ENCODE data around the gene TRPC4AP. TPM values are rescaled to one million over a fixed set of nuclear protein-coding genes. Genes with fewer than 3 reads are reported as not detected.
A peak's percentile ranks its signal among the peaks of the same experiment; 100 is the strongest.
"Not testable (repeated sequence)": the region's sequence is repeated elsewhere in the genome, so short reads cannot be mapped to it uniquely, and the experiment has no call there.

The TRPC4AP gene
- polyA plus RNA-seq, 4 donors, result 32.4 to 52.7 (median 42.2) TPM

DNA sequence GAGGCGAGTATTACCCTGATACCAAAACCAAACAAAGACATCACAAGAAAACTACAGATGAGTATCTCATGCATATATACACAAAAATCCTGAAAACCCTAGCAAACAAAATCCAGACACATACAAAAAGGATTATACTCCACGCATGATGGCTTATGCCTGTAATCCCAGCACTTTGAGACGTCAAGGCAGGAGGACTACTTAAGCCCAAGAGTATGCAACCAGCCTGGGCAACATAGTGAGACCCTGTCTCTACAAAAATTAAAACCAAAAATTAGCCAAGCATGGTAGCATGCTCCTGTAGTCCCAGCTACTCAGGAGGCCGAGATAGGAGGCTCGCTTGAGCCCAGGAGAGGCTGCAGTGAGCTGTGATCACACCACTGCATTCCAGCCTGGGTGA is 32.4 kb downstream of the TRPC4AP start:
- peaks cover 0 to 2% (median 0%) of the 10 kb centered on the region in 3 donors for H3K4me1 ChIP-seq (ENCODE audit: control insufficient read depth in 3 of 3, insufficient read depth in 2 of 3, low read depth in 1 of 3, low read length in 2 of 3)
- FAIRE-seq (no peak), DNase-seq (no peak)
- H3K4me3 ChIP-seq (ENCODE audit: low read depth in 1 of 3, low read length in 3 of 3), result no peak overlapping the region
- WGBS, 3 donors, result 96 to 99% (median 98%) methylated on average over 5 of the region's 5 CpGs
- no peaks in the 10 kb centered on the region for H3K27me3 ChIP-seq (ENCODE audit: control insufficient read depth in 3 of 3, insufficient read depth in 3 of 3, low read length in 3 of 3)
- H3K9me3 ChIP-seq (ENCODE audit: control insufficient read depth in 2 of 2, insufficient read depth in 1 of 2, low read depth in 1 of 2, low read length in 1 of 2), result no peaks in the 10 kb centered on the region
- peaks cover 0 to 14% (median 12%) of the 10 kb centered on the region in 3 donors for H3K36me3 ChIP-seq (ENCODE audit: control insufficient read depth in 3 of 3, insufficient read depth in 2 of 3, low read depth in 1 of 3, low read length in 3 of 3)
- H3K27ac ChIP-seq (ENCODE audit: low read depth in 1 of 3, low read length in 2 of 3), result no peak overlapping the region

DNA sequence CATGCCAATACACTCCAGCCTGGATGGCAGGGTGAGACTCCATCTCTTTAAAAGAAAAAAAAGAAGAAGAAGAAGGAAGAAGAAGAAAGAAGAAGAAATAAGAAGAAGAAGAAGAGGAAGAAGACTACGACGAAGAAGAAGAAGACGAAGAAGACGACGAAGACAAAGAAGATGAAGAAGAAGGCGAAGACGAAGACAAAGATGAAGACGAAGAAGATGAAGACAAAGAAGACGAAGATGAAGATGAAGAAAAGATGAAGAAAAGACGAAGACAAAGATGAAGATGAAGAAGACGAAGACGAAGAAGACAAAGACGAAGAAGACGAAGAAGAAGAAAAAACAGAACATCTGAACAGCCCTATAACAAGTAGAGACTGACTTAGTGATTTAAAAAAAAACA is 33.0 kb downstream of the TRPC4AP start:
- Histone ChIP-seq H3K9me3 (ENCODE audit: control insufficient read depth in 2 of 2, insufficient read depth in 1 of 2, low read depth in 1 of 2, low read length in 1 of 2) (no peaks in the 10 kb centered on the region), H3K27ac (ENCODE audit: low read depth in 1 of 3, low read length in 2 of 3) (no peak overlapping the region), H3K4me3 (ENCODE audit: low read depth in 1 of 3, low read length in 3 of 3) (no peak overlapping the region), H3K27me3 (ENCODE audit: control insufficient read depth in 3 of 3, insufficient read depth in 3 of 3, low read length in 3 of 3) (no peaks in the 10 kb centered on the region), H3K36me3 (ENCODE audit: control insufficient read depth in 3 of 3, insufficient read depth in 2 of 3, low read depth in 1 of 3, low read length in 3 of 3) (peaks cover 0 to 15% (median 14%) of the 10 kb centered on the region in 3 donors), H3K4me1 (ENCODE audit: control insufficient read depth in 3 of 3, insufficient read depth in 2 of 3, low read depth in 1 of 3, low read length in 2 of 3) (no peaks in the 10 kb centered on the region)
- DNase-seq (no peak), FAIRE-seq (no peak)
- 91 to 95% (median 94%) methylated on average over 14 of the region's 14 CpGs for WGBS, 3 donors

DNA sequence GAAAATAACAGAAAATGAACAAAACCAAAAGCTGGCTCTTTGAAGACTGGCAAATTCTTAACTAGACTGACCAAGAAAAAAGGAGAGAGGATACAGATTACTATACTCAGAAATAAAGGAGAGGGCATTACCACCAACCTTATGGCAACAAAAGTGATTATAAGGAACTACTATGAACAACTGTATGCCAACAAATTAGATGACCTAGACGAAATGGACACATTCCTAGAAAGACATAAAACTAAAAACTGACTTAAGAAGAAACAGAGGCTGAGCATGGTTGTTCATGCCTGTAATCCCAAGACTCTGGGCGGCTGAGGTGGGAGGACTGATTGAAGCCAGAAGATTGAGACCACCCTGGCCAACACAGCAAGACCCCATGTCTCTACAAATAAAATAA is 33.5 kb downstream of the TRPC4AP start:
- no peak for DNase-seq
- Histone ChIP-seq H3K27me3 (ENCODE audit: control insufficient read depth in 3 of 3, insufficient read depth in 3 of 3, low read length in 3 of 3) (no peaks in the 10 kb centered on the region), H3K27ac (ENCODE audit: low read depth in 1 of 3, low read length in 2 of 3) (no peak overlapping the region), H3K4me3 (ENCODE audit: low read depth in 1 of 3, low read length in 3 of 3) (no peak overlapping the region), H3K36me3 (ENCODE audit: control insufficient read depth in 3 of 3, insufficient read depth in 2 of 3, low read depth in 1 of 3, low read length in 3 of 3) (peaks cover 0 to 15% (median 14%) of the 10 kb centered on the region in 3 donors), H3K4me1 (ENCODE audit: control insufficient read depth in 3 of 3, insufficient read depth in 2 of 3, low read depth in 1 of 3, low read length in 2 of 3) (no peaks in the 10 kb centered on the region), H3K9me3 (ENCODE audit: control insufficient read depth in 2 of 2, insufficient read depth in 1 of 2, low read depth in 1 of 2, low read length in 1 of 2) (no peaks in the 10 kb centered on the region)
- FAIRE-seq, result no peak
- 91 to 98% (median 97%) methylated on average over 2 of the region's 2 CpGs for WGBS, 3 donors

DNA sequence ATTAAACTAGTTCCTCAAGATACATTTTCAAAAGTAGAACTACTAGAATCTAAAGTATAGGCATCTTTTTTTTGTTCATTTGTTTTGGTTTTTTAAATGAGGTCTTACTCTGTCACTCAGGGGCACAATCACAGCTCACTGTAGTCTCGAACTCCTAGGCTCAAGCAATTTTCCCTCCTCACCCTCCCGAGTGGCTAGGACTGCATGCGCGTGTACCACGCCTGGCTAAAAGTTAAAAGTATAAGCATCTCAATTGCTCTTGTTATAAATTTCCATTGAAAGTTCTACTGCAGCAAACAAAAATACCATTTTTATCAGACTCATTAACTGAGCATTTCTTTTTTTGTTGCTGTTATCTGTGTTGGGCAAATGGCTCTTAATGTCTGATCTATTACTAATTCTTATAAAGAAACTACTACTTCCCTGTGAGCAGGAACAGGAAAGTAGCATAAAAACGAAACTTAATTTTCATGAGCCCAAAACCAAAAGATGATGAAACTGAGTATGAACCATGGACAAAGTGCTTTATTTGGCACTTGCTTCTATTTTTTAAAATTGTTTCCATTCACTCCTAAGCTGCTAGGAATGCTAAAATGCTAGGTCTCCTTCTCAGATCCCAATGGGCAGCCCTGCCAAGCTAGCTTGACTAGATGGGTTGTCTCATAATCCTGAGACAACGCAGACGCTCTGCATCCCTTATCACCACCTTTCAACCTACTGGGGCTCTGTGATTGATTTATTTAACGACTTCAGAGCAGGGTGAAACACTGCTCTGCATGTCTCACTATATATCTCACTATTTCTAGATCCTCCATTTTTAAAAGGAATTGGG is 36.9 kb downstream of the TRPC4AP start:
- no peak overlapping the region for H3K4me3 ChIP-seq (ENCODE audit: low read depth in 1 of 3, low read length in 3 of 3)
- no peaks in the 10 kb centered on the region for H3K4me1 ChIP-seq (ENCODE audit: control insufficient read depth in 3 of 3, insufficient read depth in 2 of 3, low read depth in 1 of 3, low read length in 2 of 3)
- WGBS, 3 donors, result 63 to 73% (median 64%) methylated on average over 9 of the region's 9 CpGs
- H3K27me3 ChIP-seq (ENCODE audit: control insufficient read depth in 3 of 3, insufficient read depth in 3 of 3, low read length in 3 of 3), result no peaks in the 10 kb centered on the region
- no peak for DNase-seq
- no peaks in the 10 kb centered on the region for H3K9me3 ChIP-seq (ENCODE audit: control insufficient read depth in 2 of 2, insufficient read depth in 1 of 2, low read depth in 1 of 2, low read length in 1 of 2)
- H3K36me3 ChIP-seq (ENCODE audit: control insufficient read depth in 3 of 3, insufficient read depth in 2 of 3, low read depth in 1 of 3, low read length in 3 of 3), result peaks cover 0 to 15% (median 12%) of the 10 kb centered on the region in 3 donors
- peak overlapping the region in 1 of 3 donors; percentile 55 for H3K27ac ChIP-seq (ENCODE audit: low read depth in 1 of 3, low read length in 2 of 3)
- FAIRE-seq, result no peak

DNA sequence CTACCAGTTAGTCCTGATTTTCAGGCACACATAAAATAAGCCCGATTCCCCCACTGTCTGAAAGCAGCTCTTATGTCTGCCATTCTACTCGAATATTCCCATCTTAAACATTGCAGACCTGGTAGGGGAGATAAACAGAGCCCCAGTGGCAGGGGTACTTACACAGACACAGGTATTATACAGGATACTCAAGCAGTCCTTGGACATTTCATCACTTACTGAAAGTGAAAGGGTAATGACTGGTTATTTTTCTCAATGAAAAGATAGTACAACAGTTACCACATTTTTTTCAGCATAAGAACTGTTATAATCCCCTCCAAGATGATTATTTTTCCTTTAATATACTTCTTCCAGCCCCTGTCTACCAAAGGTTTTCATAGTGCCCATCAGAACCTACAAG is 37.8 kb downstream of the TRPC4AP start:
- peaks cover 0 to 16% (median 16%) of the 10 kb centered on the region in 3 donors for H3K36me3 ChIP-seq (ENCODE audit: control insufficient read depth in 3 of 3, insufficient read depth in 2 of 3, low read depth in 1 of 3, low read length in 3 of 3)
- FAIRE-seq, result no peak
- DNase-seq, result no peak
- WGBS, 3 donors, result 88 to 94% (median 89%) methylated on average over 2 of the region's 2 CpGs
- H3K27ac ChIP-seq (ENCODE audit: low read depth in 1 of 3, low read length in 2 of 3), result no peak overlapping the region
- H3K4me3 ChIP-seq (ENCODE audit: low read depth in 1 of 3, low read length in 3 of 3), result no peak overlapping the region
- H3K27me3 ChIP-seq (ENCODE audit: control insufficient read depth in 3 of 3, insufficient read depth in 3 of 3, low read length in 3 of 3), result no peaks in the 10 kb centered on the region
- no peaks in the 10 kb centered on the region for H3K9me3 ChIP-seq (ENCODE audit: control insufficient read depth in 2 of 2, insufficient read depth in 1 of 2, low read depth in 1 of 2, low read length in 1 of 2)
- no peaks in the 10 kb centered on the region for H3K4me1 ChIP-seq (ENCODE audit: control insufficient read depth in 3 of 3, insufficient read depth in 2 of 3, low read depth in 1 of 3, low read length in 2 of 3)

DNA sequence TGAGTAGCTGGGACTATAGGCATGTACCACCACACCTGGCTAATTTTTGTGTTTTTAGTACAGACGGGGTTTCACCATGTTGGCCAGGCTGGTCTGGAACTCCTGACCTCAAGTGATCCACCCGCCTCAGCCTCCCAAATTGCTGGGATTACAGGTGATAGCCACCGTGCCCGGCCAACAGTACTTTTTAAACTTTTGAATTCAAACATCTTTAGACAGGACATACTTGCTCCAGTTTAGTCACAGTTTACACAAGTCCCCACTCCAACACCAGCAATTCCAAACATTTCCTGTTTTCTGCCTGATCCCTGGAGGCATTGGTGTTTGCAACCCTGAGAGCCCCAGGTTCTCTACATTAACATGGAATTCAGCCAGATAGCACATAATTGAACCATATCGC is 40.0 kb downstream of the TRPC4AP start:
- not testable (repeated sequence) for H3K4me3 ChIP-seq (ENCODE audit: low read depth in 1 of 3, low read length in 3 of 3); H3K4me1 ChIP-seq (ENCODE audit: control insufficient read depth in 3 of 3, insufficient read depth in 2 of 3, low read depth in 1 of 3, low read length in 2 of 3); FAIRE-seq; DNase-seq; H3K27ac ChIP-seq (ENCODE audit: low read depth in 1 of 3, low read length in 2 of 3); H3K27me3 ChIP-seq (ENCODE audit: control insufficient read depth in 3 of 3, insufficient read depth in 3 of 3, low read length in 3 of 3); H3K9me3 ChIP-seq (ENCODE audit: control insufficient read depth in 2 of 2, insufficient read depth in 1 of 2, low read depth in 1 of 2, low read length in 1 of 2)
- WGBS, 3 donors, result 82 to 97% (median 89%) methylated on average over 5 of the region's 5 CpGs
- H3K36me3 ChIP-seq (ENCODE audit: control insufficient read depth in 3 of 3, insufficient read depth in 2 of 3, low read depth in 1 of 3, low read length in 3 of 3), result peaks cover 2 to 22% (median 19%) of the 10 kb centered on the region in 3 donors

DNA sequence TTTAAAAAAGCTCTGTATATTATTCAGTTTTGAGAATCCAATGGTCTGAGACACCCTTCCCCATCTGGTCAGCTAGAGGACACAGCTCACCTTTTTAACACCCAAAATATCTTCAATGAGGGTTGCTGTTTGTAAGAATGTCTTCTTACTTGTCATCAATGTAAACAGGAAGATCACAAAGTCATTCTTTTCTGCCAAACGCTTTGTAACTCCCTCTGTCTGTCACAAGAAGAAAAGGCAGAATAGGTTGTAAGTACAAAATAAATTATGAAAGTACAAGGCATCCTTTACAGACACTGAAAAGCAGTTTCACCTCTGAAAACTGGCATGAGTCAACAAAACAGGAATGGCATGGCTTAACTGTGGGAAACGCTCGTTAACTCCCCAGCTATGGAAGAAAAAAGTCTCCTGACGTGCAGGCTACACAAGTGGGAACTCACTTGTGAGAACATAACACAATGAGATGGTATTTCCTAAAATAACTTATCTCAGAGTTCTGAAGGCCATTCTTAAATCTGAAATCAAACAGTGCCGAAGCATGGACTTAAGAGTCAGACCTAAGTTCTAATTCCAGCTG is 42.7 kb downstream of the TRPC4AP start:
- no peak for FAIRE-seq
- Histone ChIP-seq H3K27ac (ENCODE audit: low read depth in 1 of 3, low read length in 2 of 3) (no peak overlapping the region), H3K4me1 (ENCODE audit: control insufficient read depth in 3 of 3, insufficient read depth in 2 of 3, low read depth in 1 of 3, low read length in 2 of 3) (no peaks in the 10 kb centered on the region), H3K27me3 (ENCODE audit: control insufficient read depth in 3 of 3, insufficient read depth in 3 of 3, low read length in 3 of 3) (no peaks in the 10 kb centered on the region), H3K4me3 (ENCODE audit: low read depth in 1 of 3, low read length in 3 of 3) (no peak overlapping the region), H3K9me3 (ENCODE audit: control insufficient read depth in 2 of 2, insufficient read depth in 1 of 2, low read depth in 1 of 2, low read length in 1 of 2) (no peaks in the 10 kb centered on the region), H3K36me3 (ENCODE audit: control insufficient read depth in 3 of 3, insufficient read depth in 2 of 3, low read depth in 1 of 3, low read length in 3 of 3) (peaks cover 2 to 21% (median 12%) of the 10 kb centered on the region in 3 donors)
- DNase-seq, result no peak
- 81 to 90% (median 89%) methylated on average over 5 of the region's 5 CpGs for WGBS, 3 donors

DNA sequence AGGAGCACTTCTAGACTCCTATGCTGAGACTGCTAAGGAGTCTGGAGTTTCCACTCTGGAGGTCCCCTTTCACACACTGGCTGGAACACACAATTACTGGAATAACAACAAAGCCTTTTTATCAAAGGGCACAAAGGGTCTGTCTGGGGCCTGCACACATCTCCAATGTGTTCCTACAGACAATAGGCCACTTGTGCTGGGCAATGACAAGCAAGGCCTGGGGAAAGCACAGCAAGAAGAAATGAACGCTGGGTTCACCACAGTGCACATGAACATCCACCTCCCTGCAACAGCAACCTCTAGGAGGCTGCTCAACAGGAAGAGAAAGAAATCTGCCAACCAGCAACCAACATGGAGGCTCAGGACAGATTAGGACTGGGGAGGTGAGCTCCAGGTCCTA is 43.9 kb downstream of the TRPC4AP start:
- no peak for FAIRE-seq
- Histone ChIP-seq H3K9me3 (ENCODE audit: control insufficient read depth in 2 of 2, insufficient read depth in 1 of 2, low read depth in 1 of 2, low read length in 1 of 2) (no peaks in the 10 kb centered on the region), H3K36me3 (ENCODE audit: control insufficient read depth in 3 of 3, insufficient read depth in 2 of 3, low read depth in 1 of 3, low read length in 3 of 3) (peaks cover 5 to 28% (median 10%) of the 10 kb centered on the region in 3 donors), H3K27ac (ENCODE audit: low read depth in 1 of 3, low read length in 2 of 3) (no peak overlapping the region), H3K4me1 (ENCODE audit: control insufficient read depth in 3 of 3, insufficient read depth in 2 of 3, low read depth in 1 of 3, low read length in 2 of 3) (no peaks in the 10 kb centered on the region), H3K27me3 (ENCODE audit: control insufficient read depth in 3 of 3, insufficient read depth in 3 of 3, low read length in 3 of 3) (no peaks in the 10 kb centered on the region), H3K4me3 (ENCODE audit: low read depth in 1 of 3, low read length in 3 of 3) (no peak overlapping the region)
- no peak for DNase-seq
- WGBS, 3 donors, result 95 to 100% (median 96%) methylated on average over 1 of the region's 1 CpG
